Measurements from ENCODE around the gene ACAP1. TPM values are rescaled to one million over a fixed set of nuclear protein-coding genes. Genes with fewer than 3 reads are reported as not detected.

The ACAP1 gene
- total RNA-seq, 1 donor from 2014 or later: 16.0 TPM

GRCh38 chr17:7292729-7293128 is 43.6 kb upstream of the ACAP1 start:
- H3K4me3 Mint-ChIP-seq (ENCODE audit: unreplicated experiment): peak overlapping the region; percentile 64
- FAIRE-seq: no peak
- Histone ChIP-seq H3K79me2 (ENCODE audit: insufficient read depth, low read length) (no peaks in the 10 kb centered on the region), H3K9ac (ENCODE audit: low read length) (no peak overlapping the region), H2AFZ (ENCODE audit: low read depth, low read length) (no peak overlapping the region), H3K4me1 (ENCODE audit: insufficient read depth, low read length) (peaks cover 8% of the 10 kb centered on the region), H3K4me2 (ENCODE audit: low read length) (no peak overlapping the region), H3K27me3 (ENCODE audit: insufficient read depth, low read length) (peaks cover 45% of the 10 kb centered on the region), H3K4me3 (ENCODE audit: insufficient read depth, low read depth, low read length) (no peak overlapping the region), H3K27ac (ENCODE audit: low read depth, low read length) (no peak overlapping the region), H3K36me3 (ENCODE audit: insufficient read depth, low read length) (no peaks in the 10 kb centered on the region), H3K9me3 (ENCODE audit: insufficient read depth, low read depth, low read length) (no peaks in the 10 kb centered on the region), H4K20me1 (ENCODE audit: insufficient read depth, low read length) (no peaks in the 10 kb centered on the region)
- peaks cover 58% of the 10 kb centered on the region for H3K27me3 Mint-ChIP-seq (ENCODE audit: low read depth, unreplicated experiment)
- peaks cover 2% of the 10 kb centered on the region for H3K36me3 Mint-ChIP-seq (ENCODE audit: low read depth, unreplicated experiment)
- H3K4me1 Mint-ChIP-seq (ENCODE audit: low read depth, unreplicated experiment): peaks cover 2% of the 10 kb centered on the region
- no peak for DNase-seq (ENCODE audit: low read depth)
- TF ChIP-seq CTCF (IDR thresholded peaks at IDR 0.05; ENCODE audit: insufficient read depth, low read depth, low read length) (no peak), EZH2 (IDR thresholded peaks at IDR 0.05; ENCODE audit: insufficient read depth, low read length) (no peak)
- H3K9me3 Mint-ChIP-seq (ENCODE audit: unreplicated experiment): no peaks in the 10 kb centered on the region
- H3K27ac Mint-ChIP-seq (ENCODE audit: unreplicated experiment): no peak overlapping the region

- Mint-ChIP-seq H3K4me3 (ENCODE audit: unreplicated experiment) (peak overlapping the region; percentile 64), H3K4me1 (ENCODE audit: low read depth, unreplicated experiment) (peaks cover 2% of the 10 kb centered on the region), H3K27me3 (ENCODE audit: low read depth, unreplicated experiment) (peaks cover 56% of the 10 kb centered on the region), H3K27ac (ENCODE audit: unreplicated experiment) (no peak overlapping the region), H3K9me3 (ENCODE audit: unreplicated experiment) (no peaks in the 10 kb centered on the region), H3K36me3 (ENCODE audit: low read depth, unreplicated experiment) (peaks cover 2% of the 10 kb centered on the region)
- no peak for TF ChIP-seq CTCF (IDR thresholded peaks at IDR 0.05; ENCODE audit: insufficient read depth, low read depth, low read length)
- TF ChIP-seq EZH2 (IDR thresholded peaks at IDR 0.05; ENCODE audit: insufficient read depth, low read length): no peak
- Histone ChIP-seq H4K20me1 (ENCODE audit: insufficient read depth, low read length) (no peaks in the 10 kb centered on the region), H2AFZ (ENCODE audit: low read depth, low read length) (no peak overlapping the region), H3K9ac (ENCODE audit: low read length) (no peak overlapping the region), H3K4me1 (ENCODE audit: insufficient read depth, low read length) (peaks cover 8% of the 10 kb centered on the region), H3K4me3 (ENCODE audit: insufficient read depth, low read depth, low read length) (no peak overlapping the region), H3K27me3 (ENCODE audit: insufficient read depth, low read length) (peaks cover 42% of the 10 kb centered on the region), H3K79me2 (ENCODE audit: insufficient read depth, low read length) (no peaks in the 10 kb centered on the region), H3K36me3 (ENCODE audit: insufficient read depth, low read length) (no peaks in the 10 kb centered on the region), H3K4me2 (ENCODE audit: low read length) (no peak overlapping the region), H3K9me3 (ENCODE audit: insufficient read depth, low read depth, low read length) (no peaks in the 10 kb centered on the region), H3K27ac (ENCODE audit: low read depth, low read length) (no peak overlapping the region)
- DNase-seq (ENCODE audit: low read depth) (no peak), FAIRE-seq (no peak)
Measured at GRCh38 chr17:7293159-7293558, 43.2 kb upstream of the ACAP1 start.

- Mint-ChIP-seq H3K27ac (ENCODE audit: unreplicated experiment) (no peak overlapping the region), H3K36me3 (ENCODE audit: low read depth, unreplicated experiment) (no peaks in the 10 kb centered on the region), H3K27me3 (ENCODE audit: low read depth, unreplicated experiment) (peaks cover 53% of the 10 kb centered on the region), H3K4me1 (ENCODE audit: low read depth, unreplicated experiment) (peaks cover 2% of the 10 kb centered on the region), H3K4me3 (ENCODE audit: unreplicated experiment) (no peak overlapping the region), H3K9me3 (ENCODE audit: unreplicated experiment) (no peaks in the 10 kb centered on the region)
- peaks cover 39% of the 10 kb centered on the region for H3K27me3 ChIP-seq (ENCODE audit: insufficient read depth, low read length)
- H3K9ac ChIP-seq (ENCODE audit: low read length): no peak overlapping the region
- peaks cover 8% of the 10 kb centered on the region for H3K4me1 ChIP-seq (ENCODE audit: insufficient read depth, low read length)
- H2AFZ ChIP-seq (ENCODE audit: low read depth, low read length): no peak overlapping the region
- H3K79me2 ChIP-seq (ENCODE audit: insufficient read depth, low read length): no peaks in the 10 kb centered on the region
- H3K4me3 ChIP-seq (ENCODE audit: insufficient read depth, low read depth, low read length): no peak overlapping the region
- H3K36me3 ChIP-seq (ENCODE audit: insufficient read depth, low read length): no peaks in the 10 kb centered on the region
- TF ChIP-seq CTCF (IDR thresholded peaks at IDR 0.05; ENCODE audit: insufficient read depth, low read depth, low read length) (no peak), EZH2 (IDR thresholded peaks at IDR 0.05; ENCODE audit: insufficient read depth, low read length) (peak; percentile 93)
- H3K4me2 ChIP-seq (ENCODE audit: low read length): peak overlapping the region; percentile 58
- H3K27ac ChIP-seq (ENCODE audit: low read depth, low read length): no peak overlapping the region
- no peak for DNase-seq (ENCODE audit: low read depth)
- no peaks in the 10 kb centered on the region for H4K20me1 ChIP-seq (ENCODE audit: insufficient read depth, low read length)
- no peak for FAIRE-seq
- H3K9me3 ChIP-seq (ENCODE audit: insufficient read depth, low read depth, low read length): no peaks in the 10 kb centered on the region
Measured at GRCh38 chr17:7293816-7294613, 42.3 kb upstream of the ACAP1 start.
